Measurements from ENCODE around the gene HPS1. TPM values are rescaled to one million over a fixed set of nuclear protein-coding genes. Genes with fewer than 3 reads are reported as not detected.
A peak's percentile ranks its signal among the peaks of the same experiment; 100 is the strongest.

Gene HPS1
- polyA plus RNA-seq, 1 of the 3 experiments (the other 2 are of a cell fraction): 41.4 TPM

DNA sequence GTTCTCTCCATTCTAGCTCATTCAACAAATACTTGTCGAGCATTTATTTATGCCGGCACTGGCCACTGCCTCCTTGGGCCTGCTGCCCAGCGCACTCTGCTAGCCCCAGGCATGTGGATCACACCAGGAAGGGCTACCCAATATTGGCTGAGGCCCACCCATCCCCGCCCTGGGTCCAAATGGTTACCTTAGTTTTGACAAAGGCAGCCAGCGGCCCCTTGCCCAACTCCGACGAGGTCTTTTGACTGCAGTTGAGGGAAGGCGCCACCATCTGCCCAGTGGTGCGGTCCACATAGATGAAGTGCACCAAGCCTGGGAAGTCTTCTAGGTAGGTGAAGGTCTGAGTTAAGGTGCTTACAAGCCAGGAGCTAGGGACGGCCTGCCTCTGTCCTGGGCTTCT is 24.6 kb downstream of the HPS1 start (continued):
- TF ChIP-seq, protein P1, sequence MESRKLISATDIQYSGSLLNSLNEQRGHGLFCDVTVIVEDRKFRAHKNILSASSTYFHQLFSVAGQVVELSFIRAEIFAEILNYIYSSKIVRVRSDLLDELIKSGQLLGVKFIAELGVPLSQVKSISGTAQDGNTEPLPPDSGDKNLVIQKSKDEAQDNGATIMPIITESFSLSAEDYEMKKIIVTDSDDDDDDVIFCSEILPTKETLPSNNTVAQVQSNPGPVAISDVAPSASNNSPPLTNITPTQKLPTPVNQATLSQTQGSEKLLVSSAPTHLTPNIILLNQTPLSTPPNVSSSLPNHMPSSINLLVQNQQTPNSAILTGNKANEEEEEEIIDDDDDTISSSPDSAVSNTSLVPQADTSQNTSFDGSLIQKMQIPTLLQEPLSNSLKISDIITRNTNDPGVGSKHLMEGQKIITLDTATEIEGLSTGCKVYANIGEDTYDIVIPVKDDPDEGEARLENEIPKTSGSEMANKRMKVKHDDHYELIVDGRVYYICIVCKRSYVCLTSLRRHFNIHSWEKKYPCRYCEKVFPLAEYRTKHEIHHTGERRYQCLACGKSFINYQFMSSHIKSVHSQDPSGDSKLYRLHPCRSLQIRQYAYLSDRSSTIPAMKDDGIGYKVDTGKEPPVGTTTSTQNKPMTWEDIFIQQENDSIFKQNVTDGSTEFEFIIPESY (IDR thresholded peaks at IDR 0.05; ENCODE audit: borderline replicate concordance, low read depth): no peak
- no peak for TF ChIP-seq CHD2 (IDR thresholded peaks at IDR 0.05; ENCODE audit: low read length, partially characterized antibody)
- no peak for TF ChIP-seq ELF1 (IDR thresholded peaks at IDR 0.05)
- no peak for TF ChIP-seq GABPA (IDR thresholded peaks at IDR 0.05; ENCODE audit: low read depth)
- TF ChIP-seq, protein P2, sequence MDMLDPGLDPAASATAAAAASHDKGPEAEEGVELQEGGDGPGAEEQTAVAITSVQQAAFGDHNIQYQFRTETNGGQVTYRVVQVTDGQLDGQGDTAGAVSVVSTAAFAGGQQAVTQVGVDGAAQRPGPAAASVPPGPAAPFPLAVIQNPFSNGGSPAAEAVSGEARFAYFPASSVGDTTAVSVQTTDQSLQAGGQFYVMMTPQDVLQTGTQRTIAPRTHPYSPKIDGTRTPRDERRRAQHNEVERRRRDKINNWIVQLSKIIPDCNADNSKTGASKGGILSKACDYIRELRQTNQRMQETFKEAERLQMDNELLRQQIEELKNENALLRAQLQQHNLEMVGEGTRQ (IDR thresholded peaks at IDR 0.05; ENCODE audit: borderline replicate concordance, low read depth, low read length): no peak
- no peak for TF ChIP-seq FOXM1 (IDR thresholded peaks at IDR 0.05; ENCODE audit: low read depth)
- no peak for TF ChIP-seq JUND (IDR thresholded peaks at IDR 0.05)
- no peak for TF ChIP-seq TCF12 (IDR thresholded peaks at IDR 0.05)
- TF ChIP-seq FOXJ3 (CRISPR knock-in tag; IDR thresholded peaks at IDR 0.05): no peak
- TF ChIP-seq, protein P3, sequence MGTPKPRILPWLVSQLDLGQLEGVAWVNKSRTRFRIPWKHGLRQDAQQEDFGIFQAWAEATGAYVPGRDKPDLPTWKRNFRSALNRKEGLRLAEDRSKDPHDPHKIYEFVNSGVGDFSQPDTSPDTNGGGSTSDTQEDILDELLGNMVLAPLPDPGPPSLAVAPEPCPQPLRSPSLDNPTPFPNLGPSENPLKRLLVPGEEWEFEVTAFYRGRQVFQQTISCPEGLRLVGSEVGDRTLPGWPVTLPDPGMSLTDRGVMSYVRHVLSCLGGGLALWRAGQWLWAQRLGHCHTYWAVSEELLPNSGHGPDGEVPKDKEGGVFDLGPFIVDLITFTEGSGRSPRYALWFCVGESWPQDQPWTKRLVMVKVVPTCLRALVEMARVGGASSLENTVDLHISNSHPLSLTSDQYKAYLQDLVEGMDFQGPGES (IDR thresholded peaks at IDR 0.05; ENCODE audit: low read depth, low read length): no peak

DNA sequence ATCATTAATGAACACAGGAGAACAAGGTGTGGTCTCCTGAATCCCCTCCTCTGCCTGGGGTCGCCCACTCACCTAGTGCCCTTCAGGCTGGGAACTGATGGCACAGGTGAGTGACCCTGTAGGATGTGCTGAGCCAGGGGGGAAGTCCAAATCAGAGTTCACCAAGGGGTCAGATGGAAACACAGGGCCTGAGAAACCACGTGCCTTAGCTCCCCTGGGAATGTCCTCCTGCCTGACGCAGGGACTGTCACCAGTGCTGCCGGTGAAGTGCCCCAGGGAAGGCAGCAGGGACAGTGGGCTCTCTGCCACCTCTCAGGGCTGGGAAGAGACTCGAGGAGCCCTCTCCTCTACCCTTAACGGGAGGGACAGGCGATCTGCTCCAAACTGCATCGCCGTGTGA is 25.9 kb downstream of the HPS1 start:
- no peak overlapping the region for H3K9ac ChIP-seq
- H4K20me1 ChIP-seq (ENCODE audit: insufficient read depth): no peaks in the 10 kb centered on the region
- H3K4me1 ChIP-seq (ENCODE audit: control insufficient read depth in 1 of 2, insufficient read depth in 2 of 2, low read depth in 1 of 2, low read length in 1 of 2): peaks cover 0 to 4% of the 10 kb centered on the region in 2 experiments; a peak in 1 of 4 replicates
- H3F3A ChIP-seq (replicated peaks; ENCODE audit: insufficient read depth): no peaks in the 10 kb centered on the region
- CTCF ChIA-PET: interaction anchor here (0.6 kb wide), 1 partner anchor 1510 kb away, joined by 3 read pairs; no protein-coding TSS in a partner anchor
- no peaks in the 10 kb centered on the region for H3K9me3 ChIP-seq
- H3K4me3 ChIP-seq (ENCODE audit: low read depth in 2 of 2, low read length in 1 of 2): no peak overlapping the region
- no peak overlapping the region for H2AFZ ChIP-seq (ENCODE audit: low read depth)
- peak; percentile 42 for DNase-seq
- POLR2A ChIA-PET: no interaction called here
- WGBS (ENCODE audit: low lambda C conversion rate): 77% methylated on average over 7 of the region's 9 CpGs
- peaks cover 0 to 14% of the 10 kb centered on the region in 2 experiments for H3K36me3 ChIP-seq (replicated peaks in 1 of 2; ENCODE audit: control insufficient read depth in 1 of 2, insufficient read depth in 2 of 2, low read length in 1 of 2)
- H3K27me3 ChIP-seq (ENCODE audit: insufficient read depth): no peaks in the 10 kb centered on the region
- H3K27ac ChIP-seq (ENCODE audit: low read depth in 2 of 2, low read length in 1 of 2): no peak overlapping the region; a peak in 1 of 4 replicates
- H3K4me2 ChIP-seq: no peak overlapping the region
- no peaks in the 10 kb centered on the region for H3K9me2 ChIP-seq
- TF ChIP-seq, protein P1 (IDR thresholded peaks at IDR 0.05; ENCODE audit: borderline replicate concordance, low read depth): no peak
- no peak for TF ChIP-seq GATA2 (CRISPR knock-in tag; IDR thresholded peaks at IDR 0.05)
- TF ChIP-seq NRF1 (IDR thresholded peaks at IDR 0.05; ENCODE audit: low read depth, low read length): no peak
- no peaks in the 10 kb centered on the region for H3K79me2 ChIP-seq (ENCODE audit: insufficient read depth)

Data from SK-N-SH (cell line).